Hepatocyte (in vitro differentiated cells): ENCODE results near the gene HTT.

Source experiments
- CTCF ChIP-seq: fragments of 200-600 bp; sonication (generic); IDR thresholded peaks from 2 replicates; pipeline ENCODE4 v1.5.1; 2016; ENCODE audit warnings: antibody characterized with exemption, mild to moderate bottlenecking; ENCODE audit not compliant: poor library complexity
- EZH2 ChIP-seq: fragments of 200-600 bp; sonication (generic); IDR thresholded peaks from 2 replicates; pipeline ENCODE4 v1.6.1; 2016; ENCODE audit warnings: antibody characterized with exemption, mild to moderate bottlenecking, borderline replicate concordance
- EZH2phosphoT487 ChIP-seq: fragments of 200-600 bp; sonication (generic); IDR thresholded peaks from one replicate; pipeline ENCODE4 v1.6.1; 2018; ENCODE audit warnings: antibody characterized with exemption, mild to moderate bottlenecking, low read depth, moderate library complexity; ENCODE audit not compliant: unreplicated experiment, severe bottlenecking

- TF ChIP-seq CTCF (no peak), EZH2 (no peak), EZH2phosphoT487 (no peak)
Measured at GRCh38 chr4:3168029-3168428, 93.5 kb downstream of the HTT start.
